ENCODE measurements around the gene PRMT1.

DNA sequence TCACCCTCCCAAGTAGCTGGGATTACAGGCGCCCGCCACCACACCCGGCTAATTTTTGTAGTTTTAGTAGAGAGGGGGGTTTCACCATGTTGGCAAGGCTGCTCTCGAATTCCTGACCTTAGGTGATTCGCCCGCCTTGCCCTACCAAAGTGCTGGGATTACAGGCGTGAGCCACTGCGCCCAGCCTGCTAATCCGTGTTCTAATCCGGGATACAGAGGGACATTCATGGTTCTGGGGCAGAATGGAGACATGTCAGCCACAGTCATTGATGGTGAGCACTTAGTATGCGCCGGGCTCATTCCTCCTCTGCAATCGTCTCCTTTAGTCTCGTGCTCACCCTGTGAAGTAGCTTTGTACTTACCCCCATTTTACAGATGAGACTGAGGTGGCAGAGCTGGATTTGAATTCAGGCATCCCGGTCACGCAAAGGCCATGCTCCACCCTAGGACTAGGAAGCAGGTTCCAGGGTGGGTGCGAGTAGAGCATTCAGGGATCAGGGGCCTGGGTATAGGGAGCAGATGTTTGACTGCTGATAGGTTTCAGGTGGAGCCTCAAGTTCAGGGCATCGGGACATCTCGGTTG lies 45.4 kb upstream of the PRMT1 start:
- TF ChIP-seq POLR2A (IDR thresholded peaks at IDR 0.05) = no peak
- no peak for TF ChIP-seq CTCF (IDR thresholded peaks at IDR 0.05)
